Body of pancreas (tissue), 4 donors: Measurements from ENCODE around the gene GJB4.

ENCODE experiments used
- POLR2A ChIP-seq, 3 donors: fragments of 450-650 bp; IDR thresholded peaks; one replicate each; pipeline ENCODE4 v1.6.1; 2016; ENCODE audit warnings: antibody characterized with exemption in 3 of 3, mild to moderate bottlenecking in 2 of 3
- TF ChIP-seq, protein P1 (sequence below), 7 experiments: fragments of 450-650 bp in 4 of 7; fragments of 200-600 bp in 3 of 7; sonication (generic) in 3 of 7; IDR thresholded peaks; one replicate each; pipeline ENCODE4 v1.5.1; 2016 to 2019; ENCODE audit warnings: antibody characterized with exemption in 7 of 7

DNA sequence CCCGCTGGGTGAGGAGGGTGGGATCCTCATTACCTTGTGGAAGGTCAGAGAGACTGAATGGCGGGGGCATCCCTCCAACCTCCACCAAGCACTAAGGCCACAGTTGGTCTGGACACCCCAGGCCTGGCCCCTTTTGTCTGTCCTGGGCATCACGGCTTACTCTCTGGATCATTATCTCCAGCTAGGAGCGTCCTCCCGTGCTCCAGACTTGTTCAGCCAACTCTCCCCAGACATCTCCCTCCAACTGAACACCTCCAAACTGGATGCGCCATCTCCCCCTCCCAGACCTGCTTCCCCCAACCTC is 11.9 kb upstream of the GJB4 start:
- TF ChIP-seq, protein P1, sequence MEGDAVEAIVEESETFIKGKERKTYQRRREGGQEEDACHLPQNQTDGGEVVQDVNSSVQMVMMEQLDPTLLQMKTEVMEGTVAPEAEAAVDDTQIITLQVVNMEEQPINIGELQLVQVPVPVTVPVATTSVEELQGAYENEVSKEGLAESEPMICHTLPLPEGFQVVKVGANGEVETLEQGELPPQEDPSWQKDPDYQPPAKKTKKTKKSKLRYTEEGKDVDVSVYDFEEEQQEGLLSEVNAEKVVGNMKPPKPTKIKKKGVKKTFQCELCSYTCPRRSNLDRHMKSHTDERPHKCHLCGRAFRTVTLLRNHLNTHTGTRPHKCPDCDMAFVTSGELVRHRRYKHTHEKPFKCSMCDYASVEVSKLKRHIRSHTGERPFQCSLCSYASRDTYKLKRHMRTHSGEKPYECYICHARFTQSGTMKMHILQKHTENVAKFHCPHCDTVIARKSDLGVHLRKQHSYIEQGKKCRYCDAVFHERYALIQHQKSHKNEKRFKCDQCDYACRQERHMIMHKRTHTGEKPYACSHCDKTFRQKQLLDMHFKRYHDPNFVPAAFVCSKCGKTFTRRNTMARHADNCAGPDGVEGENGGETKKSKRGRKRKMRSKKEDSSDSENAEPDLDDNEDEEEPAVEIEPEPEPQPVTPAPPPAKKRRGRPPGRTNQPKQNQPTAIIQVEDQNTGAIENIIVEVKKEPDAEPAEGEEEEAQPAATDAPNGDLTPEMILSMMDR (IDR thresholded peaks at IDR 0.05), result no peak
- TF ChIP-seq POLR2A (IDR thresholded peaks at IDR 0.05), result no peak
